Osteocyte (in vitro differentiated cells): ENCODE results near the gene C3orf85. TPM values are rescaled to one million over a fixed set of nuclear protein-coding genes. Genes with fewer than 3 reads are reported as not detected.

Source experiments
- DNase-seq: peaks from one replicate; pipeline ENCODE4 v3.0.0; 2021; ENCODE audit warnings: mixed read lengths; ENCODE audit not compliant: unreplicated experiment; ENCODE audit errors: extremely low spot score
- H3K27ac Mint-ChIP-seq: one replicate; pipeline ENCODE4 v1.8.0; 2021; ENCODE audit warnings: mild to moderate bottlenecking, mixed read lengths; ENCODE audit not compliant: unreplicated experiment
- H3K27me3 Mint-ChIP-seq: one replicate; pipeline ENCODE4 v1.8.0; 2021; ENCODE audit warnings: mixed read lengths; ENCODE audit not compliant: unreplicated experiment
- H3K36me3 Mint-ChIP-seq: one replicate; pipeline ENCODE4 v1.8.0; 2021; ENCODE audit warnings: mixed read lengths; ENCODE audit not compliant: unreplicated experiment
- H3K4me1 Mint-ChIP-seq: one replicate; pipeline ENCODE4 v1.8.0; 2021; ENCODE audit warnings: mixed read lengths; ENCODE audit not compliant: unreplicated experiment
- H3K4me3 Mint-ChIP-seq: one replicate; pipeline ENCODE4 v1.8.0; 2021; ENCODE audit warnings: mild to moderate bottlenecking, moderate library complexity, mixed read lengths; ENCODE audit not compliant: unreplicated experiment
- H3K9me3 Mint-ChIP-seq: one replicate; pipeline ENCODE4 v1.8.0; 2021; ENCODE audit warnings: mixed read lengths; ENCODE audit not compliant: unreplicated experiment
- CTCF ChIP-seq: fragments of 200-600 bp; sonication (generic); IDR thresholded peaks from 2 replicates; pipeline ENCODE4 v1.5.0; 2021; ENCODE audit warnings: antibody characterized with exemption, mild to moderate bottlenecking, moderate library complexity
- long read RNA-seq: library from polyadenylated mRNA; unstranded; transcript quantifications from one replicate; pipeline ENCODE4 v2.0.0, GENCODE V29; 2021
- total RNA-seq: library from RNA; stranded (reverse); gene quantifications from 2 replicates; pipeline ENCODE4 v1.2.1, GENCODE V29; 2021

C3orf85 gene
- not detected in 2 replicates for total RNA-seq
- long read RNA-seq = 0 reads

- H3K4me3 Mint-ChIP-seq = no peak within 1 kb of the TSS
- no peaks in the 10 kb centered on the region for H3K36me3 Mint-ChIP-seq
- H3K27me3 Mint-ChIP-seq = peaks cover 13% of the 10 kb centered on the region
- H3K27ac Mint-ChIP-seq = no peak within 1 kb of the TSS
- no peaks in the 10 kb centered on the region for H3K9me3 Mint-ChIP-seq
- TF ChIP-seq CTCF = no peak
- no peak for DNase-seq
- H3K4me1 Mint-ChIP-seq = no peaks in the 10 kb centered on the region
Measured at GRCh38 chr3:109136523-109136922, at the start of gene C3orf85. Gene C3orf85, plus strand, starts transcription at chr3:109136719. Its CDS starts 129 bp downstream, at chr3:109136848.

GRCh38 chr3:109089265-109089664 lies 47.3 kb upstream of the C3orf85 start:
- Mint-ChIP-seq H3K4me1 (no peaks in the 10 kb centered on the region), H3K4me3 (no peak overlapping the region), H3K27me3 (peaks cover 36% of the 10 kb centered on the region), H3K27ac (no peak overlapping the region), H3K36me3 (no peaks in the 10 kb centered on the region), H3K9me3 (no peaks in the 10 kb centered on the region)
- no peak for TF ChIP-seq CTCF
- no peak for DNase-seq

GRCh38 chr3:109091846-109092245 lies 44.7 kb upstream of the C3orf85 start:
- DNase-seq = no peak
- H3K9me3 Mint-ChIP-seq = no peaks in the 10 kb centered on the region
- TF ChIP-seq CTCF = no peak
- no peak overlapping the region for H3K27ac Mint-ChIP-seq
- H3K4me1 Mint-ChIP-seq = no peaks in the 10 kb centered on the region
- peaks cover 30% of the 10 kb centered on the region for H3K27me3 Mint-ChIP-seq
- no peak overlapping the region for H3K4me3 Mint-ChIP-seq
- no peaks in the 10 kb centered on the region for H3K36me3 Mint-ChIP-seq

GRCh38 chr3:109093561-109093960 lies 43.0 kb upstream of the C3orf85 start:
- TF ChIP-seq CTCF = no peak
- peaks cover 29% of the 10 kb centered on the region for H3K27me3 Mint-ChIP-seq
- H3K4me3 Mint-ChIP-seq = no peak overlapping the region
- H3K9me3 Mint-ChIP-seq = no peaks in the 10 kb centered on the region
- H3K27ac Mint-ChIP-seq = no peak overlapping the region
- no peaks in the 10 kb centered on the region for H3K36me3 Mint-ChIP-seq
- no peaks in the 10 kb centered on the region for H3K4me1 Mint-ChIP-seq
- no peak for DNase-seq

GRCh38 chr3:109095166-109095565 lies 41.4 kb upstream of the C3orf85 start:
- Mint-ChIP-seq H3K4me3 (no peak overlapping the region), H3K36me3 (no peaks in the 10 kb centered on the region), H3K27ac (no peak overlapping the region), H3K27me3 (peaks cover 27% of the 10 kb centered on the region), H3K4me1 (no peaks in the 10 kb centered on the region), H3K9me3 (no peaks in the 10 kb centered on the region)
- TF ChIP-seq CTCF = no peak
- DNase-seq = no peak
